Breast epithelium (tissue), 4 donors: ENCODE data around the gene IGF1R. TPM values are rescaled to one million over a fixed set of nuclear protein-coding genes. Genes with fewer than 3 reads are reported as not detected.
A peak's percentile ranks its signal among the peaks of the same experiment; 100 is the strongest.

ENCODE experiments used
- DNase-seq, 2 donors: peaks; one replicate each; pipeline ENCODE4 v3.0.0-alpha.2; 2019; ENCODE audit warnings: low spot score in 2 of 2
- H3K27ac ChIP-seq, 2 donors: fragments of 200-600 bp; sonication (generic) in 1 of 2; one replicate each; pipeline ENCODE4 v1.5.1; 2016 to 2019; ENCODE audit warnings: mild to moderate bottlenecking in 1 of 2
- H3K27me3 ChIP-seq, 2 donors: fragments of 200-600 bp; sonication (generic) in 1 of 2; one replicate each; pipeline versions ENCODE4 v1.5.1 to v1.6.0; 2017 to 2019; ENCODE audit warnings: control low read depth in 1 of 2, mild to moderate bottlenecking in 1 of 2
- H3K36me3 ChIP-seq: fragments of 200-600 bp; one replicate; pipeline ENCODE4 v1.5.1; 2019
- H3K4me1 ChIP-seq, 2 donors: fragments of 200-600 bp; sonication (generic); one replicate each; pipeline ENCODE4 v1.5.1; 2016 to 2019; ENCODE audit warnings: control low read depth in 1 of 2
- H3K4me3 ChIP-seq, 3 donors: fragments of 200-600 bp; sonication (generic); 1 replicate in 2 of 3; 2 replicates in 1 of 3; pipeline ENCODE4 v1.5.1; 2016 to 2019; ENCODE audit warnings: mild to moderate bottlenecking in 3 of 3, moderate library complexity in 2 of 3
- H3K9me3 ChIP-seq, 2 donors: fragments of 200-600 bp; sonication (generic) in 1 of 2; one replicate each; pipeline ENCODE4 v1.5.1; 2016 to 2019; ENCODE audit warnings: control low read depth in 1 of 2
- CTCF ChIP-seq, 3 donors: fragments of 450-650 bp; IDR thresholded peaks; one replicate each; pipeline ENCODE4 v1.5.1; 2016 to 2017; ENCODE audit warnings: antibody characterized with exemption in 3 of 3, mild to moderate bottlenecking in 3 of 3, moderate library complexity in 3 of 3
- POLR2A ChIP-seq: fragments of 450-650 bp; IDR thresholded peaks from one replicate; pipeline ENCODE4 v1.6.1; 2016; ENCODE audit warnings: antibody characterized with exemption, mild to moderate bottlenecking, moderate library complexity
- POLR2AphosphoS5 ChIP-seq, 3 donors: sonication (generic); formaldehyde crosslinking; IDR thresholded peaks; one replicate each; pipeline ENCODE4 v1.6.1; 2017; ENCODE audit warnings: antibody characterized with exemption in 3 of 3
- intact Hi-C: fragments of 100-400 bp; cut with DNase I; formaldehyde crosslinking; loops from one replicate; pipeline ENCODE4 v1.15.1; 2023; ENCODE audit warnings: low total_unique reads
- total RNA-seq, 3 donors: library from RNA; depleted of rRNA; stranded (reverse); fragments of >200 nt; gene quantifications; one replicate each; pipeline ENCODE4 v1.1.0, GENCODE V29; 2016

IGF1R gene
- total RNA-seq, 3 donors from 2014 or later, result 61.8 to 146 (median 103) TPM

- DNase-seq, result peak in 1 of 2 donors; percentile 75
- Histone ChIP-seq H3K27me3 (no peaks in the 10 kb centered on the region), H3K27ac (peak overlapping the region; percentile 95 to 96), H3K36me3 (no peaks in the 10 kb centered on the region), H3K9me3 (no peaks in the 10 kb centered on the region), H3K4me1 (no peaks in the 10 kb centered on the region), H3K4me3 (peak overlapping the region; percentile 88 to 96 (median 90))
- peak in 1 of 3 donors; percentile 86 for TF ChIP-seq CTCF (IDR thresholded peaks at IDR 0.05)
- TF ChIP-seq POLR2AphosphoS5 (IDR thresholded peaks at IDR 0.05), result no peak
- intact Hi-C loops, result no loop called here
These were observed 1.1 kb upstream of the IGF1R start for GRCh38 chr15:98647026-98647773.

DNA sequence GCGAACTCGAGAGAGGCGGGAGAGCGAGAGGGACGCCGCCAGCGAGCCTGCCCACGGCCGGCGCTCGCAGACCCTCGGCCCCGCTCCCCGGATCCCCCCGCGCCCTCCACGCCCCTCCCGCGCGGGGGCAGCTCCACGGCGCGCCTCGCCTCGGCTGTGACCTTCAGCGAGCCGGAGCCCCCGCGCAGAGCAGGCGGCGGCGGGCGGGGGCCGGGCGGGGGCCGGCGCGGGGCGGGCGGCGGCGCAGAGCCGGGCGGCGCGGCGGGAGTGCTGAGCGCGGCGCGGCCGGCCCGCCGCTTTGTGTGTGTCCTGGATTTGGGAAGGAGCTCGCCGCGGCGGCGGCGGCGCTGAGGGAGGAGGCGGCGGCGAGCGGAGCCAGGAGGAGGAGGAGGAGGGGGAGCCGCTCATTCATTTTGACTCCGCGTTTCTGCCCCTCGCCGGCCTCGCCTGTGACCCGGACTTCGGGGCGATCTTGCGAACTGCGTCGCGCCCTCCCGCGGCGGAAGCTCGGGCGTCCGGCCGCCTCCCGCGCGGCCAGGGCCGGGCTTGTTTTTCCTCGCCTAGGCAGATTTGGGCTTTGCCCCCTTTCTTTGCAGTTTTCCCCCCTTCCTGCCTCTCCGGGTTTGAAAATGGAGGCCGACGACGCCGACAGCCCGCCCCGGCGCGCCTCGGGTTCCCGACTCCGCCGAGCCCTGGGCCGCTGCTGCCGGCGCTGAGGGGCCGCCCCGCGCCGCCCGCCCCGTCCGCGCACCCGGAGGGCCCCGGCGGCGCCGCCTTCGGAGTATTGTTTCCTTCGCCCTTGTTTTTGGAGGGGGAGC is 524 bp downstream of the IGF1R start:
- Histone ChIP-seq H3K4me1 (no peaks in the 10 kb centered on the region), H3K9me3 (no peaks in the 10 kb centered on the region), H3K27me3 (no peaks in the 10 kb centered on the region), H3K4me3 (peak overlapping the region; percentile 88 to 96 (median 90)), H3K36me3 (no peaks in the 10 kb centered on the region), H3K27ac (peak overlapping the region; percentile 95 to 96)
- TF ChIP-seq POLR2A, result no peak
- no peak for TF ChIP-seq CTCF (IDR thresholded peaks at IDR 0.05)
- no peak for TF ChIP-seq POLR2AphosphoS5 (IDR thresholded peaks at IDR 0.05)
- no peak for DNase-seq
- intact Hi-C loops, result no loop called here

- Histone ChIP-seq H3K27ac (peak overlapping the region; percentile 95 to 96), H3K36me3 (no peaks in the 10 kb centered on the region), H3K9me3 (no peaks in the 10 kb centered on the region), H3K27me3 (no peaks in the 10 kb centered on the region), H3K4me3 (peak overlapping the region; percentile 88 to 96 (median 90)), H3K4me1 (peaks cover 0 to 2% of the 10 kb centered on the region in 2 donors)
- TF ChIP-seq CTCF (IDR thresholded peaks at IDR 0.05), result peak in 2 of 3 donors; percentile 24 to 25
- peak in 2 of 3 donors; percentile 12 to 14 for TF ChIP-seq POLR2AphosphoS5 (IDR thresholded peaks at IDR 0.05)
- no peak for TF ChIP-seq POLR2A
- intact Hi-C loops, result no loop called here
- DNase-seq, result no peak
These were observed 1.4 kb downstream of the IGF1R start for GRCh38 chr15:98649472-98650416.

- intact Hi-C loops, result no loop called here
- no peaks in the 10 kb centered on the region for H3K27me3 ChIP-seq
- no peak for TF ChIP-seq POLR2A
- TF ChIP-seq POLR2AphosphoS5 (IDR thresholded peaks at IDR 0.05), result no peak
- no peak for TF ChIP-seq CTCF (IDR thresholded peaks at IDR 0.05)
- H3K36me3 ChIP-seq, result no peaks in the 10 kb centered on the region
- peak overlapping the region; percentile 88 to 96 (median 90) for H3K4me3 ChIP-seq
- H3K9me3 ChIP-seq, result no peaks in the 10 kb centered on the region
- H3K27ac ChIP-seq, result peak overlapping the region; percentile 95 to 96
- peaks cover 0 to 8% of the 10 kb centered on the region in 2 donors for H3K4me1 ChIP-seq
- DNase-seq, result no peak
These were observed 2.2 kb downstream of the IGF1R start for GRCh38 chr15:98650417-98651035.
